Medulla oblongata (tissue), 1 donor: Measurements from ENCODE around the gene TMEM250.

Experiments
- DNase-seq: peaks from one replicate; pipeline ENCODE4 v3.0.0-alpha.2; 2015; ENCODE audit errors: extremely low spot score

The TMEM250 gene

GRCh38 chr9:136082496-136083361 is 35.9 kb downstream of the TMEM250 start:
- no peak for DNase-seq

DNA sequence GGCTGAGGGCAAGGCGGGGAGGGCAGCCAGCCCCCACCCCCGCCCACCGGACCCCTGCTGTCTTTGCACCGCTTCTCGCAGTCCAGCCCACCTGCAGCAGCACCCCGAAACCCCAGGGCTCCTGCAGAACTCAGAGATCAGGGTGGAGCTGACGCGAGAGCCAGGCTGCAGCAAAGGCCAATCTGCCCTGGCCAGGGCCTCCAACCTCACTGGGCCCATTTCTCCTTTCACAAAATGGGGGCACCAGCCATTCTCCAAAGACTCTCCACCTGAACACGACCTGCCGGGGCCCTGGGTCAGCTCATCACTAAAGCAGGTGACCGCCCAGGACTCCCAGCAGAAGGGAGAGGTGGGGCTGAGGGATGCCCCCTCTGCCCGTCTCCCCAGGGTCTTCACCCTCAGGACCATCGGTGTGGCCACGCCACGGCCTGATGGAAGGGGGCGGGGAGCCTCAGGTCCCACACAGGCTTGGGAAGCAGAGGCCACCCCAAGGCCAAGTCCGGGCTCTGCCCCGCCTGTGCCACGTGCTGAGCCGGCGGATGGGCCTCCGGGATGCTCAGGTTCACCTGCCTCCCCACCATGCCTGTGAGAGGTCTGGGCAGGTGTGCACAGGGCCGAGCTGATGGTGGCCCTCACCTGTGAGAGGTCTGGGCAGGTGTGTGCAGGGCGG is 36.7 kb downstream of the TMEM250 start:
- DNase-seq, result no peak

- no peak for DNase-seq
Observed at GRCh38 chr9:136081113-136081825, 37.4 kb downstream of the TMEM250 start.

GRCh38 chr9:136080716-136081112 is 38.0 kb downstream of the TMEM250 start:
- no peak for DNase-seq

GRCh38 chr9:136079916-136080246 is 38.8 kb downstream of the TMEM250 start:
- no peak for DNase-seq

DNA sequence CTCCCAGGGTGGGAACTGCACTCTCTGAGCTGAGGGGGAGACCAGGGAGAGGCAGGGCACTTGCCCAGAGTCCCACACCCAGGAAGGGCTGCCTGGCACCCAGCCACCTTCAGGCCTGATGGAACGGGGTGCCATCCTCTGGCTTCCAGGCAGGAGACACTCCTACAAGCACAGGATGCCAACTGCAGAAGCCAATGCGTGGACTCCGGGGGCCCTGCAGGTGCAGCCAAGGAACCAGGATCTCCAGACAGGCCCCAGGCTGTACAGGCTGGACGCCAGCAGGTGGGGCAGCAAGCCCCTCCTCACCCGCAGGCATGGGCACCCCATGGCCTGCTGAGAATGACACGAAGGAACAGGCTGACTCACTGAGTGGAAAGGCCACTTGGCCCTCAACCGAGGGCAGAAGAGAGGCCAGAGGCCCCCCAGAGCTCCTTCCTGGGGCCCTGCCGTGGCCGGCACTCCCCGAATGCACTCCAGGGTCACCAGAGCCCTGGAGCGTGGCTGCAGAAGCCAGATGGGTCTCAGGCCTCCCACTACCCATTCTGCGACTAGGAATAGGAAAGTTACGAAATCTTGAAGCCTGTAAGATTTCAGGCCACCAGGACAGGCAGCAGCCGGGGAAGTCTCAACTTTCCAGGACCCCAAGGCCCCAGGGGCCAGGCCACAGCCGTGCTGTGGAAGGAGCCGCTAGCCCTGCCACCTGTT is 39.3 kb downstream of the TMEM250 start:
- no peak for DNase-seq

DNA sequence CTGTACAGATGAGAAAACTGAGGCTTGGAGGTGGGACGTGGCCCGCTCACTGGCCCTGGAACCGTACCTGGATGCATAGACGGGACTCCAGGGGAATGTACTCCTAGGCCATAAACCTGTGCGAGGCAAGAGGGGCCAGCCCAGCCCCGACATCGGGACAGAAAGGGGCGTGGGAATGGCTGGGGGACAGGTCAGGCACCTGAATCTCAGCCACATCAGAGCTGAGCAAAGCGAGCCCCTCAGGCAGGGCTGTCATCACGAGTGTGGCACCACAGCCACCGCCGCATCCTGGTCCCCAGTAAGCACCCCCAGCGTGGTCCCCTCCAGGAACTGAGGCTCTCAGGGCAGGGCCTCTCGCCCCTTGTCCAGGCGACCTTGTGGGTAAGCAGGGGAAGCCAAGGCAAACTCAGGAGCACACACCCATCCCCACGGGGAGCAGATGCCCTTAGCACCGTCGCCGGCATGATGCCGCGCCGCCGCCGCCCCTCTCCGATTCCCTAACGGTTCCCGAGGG is 40.1 kb downstream of the TMEM250 start:
- DNase-seq, result no peak

DNA sequence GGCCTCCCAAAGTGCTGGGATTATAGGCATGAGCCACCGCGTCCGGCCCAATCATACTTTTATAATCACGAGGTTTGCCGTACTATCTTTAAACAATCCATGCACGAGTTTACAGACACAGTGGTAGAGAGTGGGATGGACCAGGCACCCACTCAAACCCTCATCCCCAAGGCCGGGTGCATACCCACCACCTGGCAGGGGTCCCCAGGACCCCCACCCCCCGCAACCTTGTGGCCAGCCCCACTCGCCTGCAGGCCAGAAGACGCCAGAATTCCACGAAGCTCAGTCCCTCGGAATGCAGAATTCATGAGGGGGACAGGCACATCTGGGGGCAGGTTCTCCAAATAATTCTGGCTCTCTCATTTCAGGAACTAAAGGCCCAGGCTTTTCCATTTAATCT is 40.7 kb downstream of the TMEM250 start:
- no peak for DNase-seq

GRCh38 chr9:136077491-136077890 is 41.2 kb downstream of the TMEM250 start:
- no peak for DNase-seq

DNA sequence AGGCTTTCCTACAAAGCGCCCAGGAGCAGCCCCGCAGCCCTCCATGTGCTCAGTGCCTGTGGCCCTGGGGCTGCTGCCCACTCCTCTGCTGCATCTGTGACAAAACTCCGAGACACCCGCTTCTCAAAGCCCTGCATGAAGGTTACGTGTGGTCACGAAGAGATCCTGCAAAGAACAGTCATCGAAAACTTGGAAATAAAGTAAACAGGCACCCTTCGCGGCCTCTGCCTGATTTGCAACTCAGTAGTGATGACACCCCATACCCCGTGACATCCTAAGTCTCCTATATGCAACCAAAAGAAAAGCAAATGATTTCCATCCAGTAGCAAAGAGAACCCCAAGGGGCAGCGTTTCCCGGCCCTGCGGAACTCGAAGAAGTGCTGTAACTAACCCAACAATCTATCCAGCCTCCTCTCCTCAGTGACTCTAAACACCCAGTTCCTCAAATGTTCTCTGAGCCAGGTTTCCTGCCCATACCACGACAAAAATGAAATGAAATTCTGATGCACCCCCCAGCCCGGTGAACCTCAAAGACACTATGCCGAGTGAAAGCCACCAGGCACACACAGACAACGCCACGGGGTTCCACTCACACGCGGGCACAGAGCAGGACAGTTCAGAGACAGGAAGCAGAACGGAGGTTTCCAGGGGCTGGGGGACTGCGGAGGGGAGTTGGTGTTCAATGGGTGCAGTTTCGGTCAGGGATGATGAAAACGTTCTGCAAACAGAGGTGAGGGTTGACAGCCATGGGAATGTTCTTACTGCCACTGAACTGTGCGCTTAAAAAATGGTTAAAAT is 42.6 kb downstream of the TMEM250 start:
- no peak for DNase-seq

DNA sequence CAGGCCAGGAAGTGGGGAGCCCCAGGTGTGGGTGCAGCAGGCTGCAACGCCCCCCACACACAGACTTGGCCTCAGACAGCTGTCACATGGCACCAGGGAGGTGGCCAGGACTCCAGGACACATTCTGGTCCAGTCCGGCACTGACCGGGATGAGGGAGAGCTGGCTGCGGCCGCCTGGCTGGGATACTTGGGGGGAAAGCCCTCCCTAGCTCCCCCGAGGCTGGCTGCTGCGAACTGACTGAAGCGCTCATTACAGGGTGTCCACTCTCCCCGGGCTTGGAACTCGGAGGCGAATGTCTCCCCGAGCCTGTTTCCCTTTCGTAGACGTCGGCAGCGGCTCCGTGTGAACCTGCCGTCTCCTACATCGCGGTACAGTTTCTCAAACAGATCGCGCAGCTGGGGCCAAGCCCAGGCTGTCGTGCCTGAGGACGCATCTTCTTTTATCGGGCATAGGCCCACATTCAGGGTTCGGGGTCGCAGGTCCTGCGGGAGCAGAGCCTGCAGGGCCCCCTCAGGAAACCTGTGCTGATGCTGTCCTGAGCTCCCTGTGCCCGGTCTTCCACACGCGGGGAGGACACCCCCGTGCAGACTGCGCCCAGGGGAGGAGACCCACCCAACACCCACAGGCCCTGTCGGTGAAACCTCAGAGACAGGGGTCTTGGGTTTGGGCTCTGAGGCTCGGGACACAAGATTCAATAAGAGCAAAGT is 43.4 kb downstream of the TMEM250 start:
- no peak for DNase-seq

DNA sequence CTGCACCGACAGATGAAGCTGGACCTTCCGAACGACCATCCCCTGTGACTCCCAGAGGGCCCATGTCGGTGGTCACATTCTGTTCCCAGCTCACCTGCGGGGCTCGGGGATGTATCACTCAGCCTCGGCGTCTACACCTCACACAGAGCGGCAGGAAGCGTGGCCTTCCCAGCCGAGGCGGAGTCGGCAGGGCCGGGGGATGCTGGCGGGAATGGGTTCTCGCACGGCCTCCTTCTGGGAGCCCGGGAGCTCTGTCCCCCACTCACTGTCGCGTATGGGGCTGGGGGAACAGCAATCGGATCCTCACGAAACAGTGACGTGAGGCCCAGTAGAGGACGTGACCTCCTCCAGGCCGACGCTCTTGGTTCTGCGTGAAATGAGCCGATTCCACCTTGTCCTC is 44.0 kb downstream of the TMEM250 start:
- no peak for DNase-seq
